Activated CD4-positive, CD25-positive, alpha-beta regulatory T cell treated with anti-CD3 and anti-CD28 coated beads, Interleukin-2, amount 50 U/mL, for 24 hours (primary cell): ENCODE data around the gene POU5F1.
"Not testable (repeated sequence)": the region's sequence is repeated elsewhere in the genome, so short reads cannot be mapped to it uniquely, and the experiment has no call there.

Experiments
- ATAC-seq, 2 donors: fragments of 150-1000 bp; cut with Tn5 transposase; one replicate each; pipeline ENCODE4 v1.10.0; 2021; ENCODE audit warnings: mild to moderate bottlenecking in 1 of 2, moderate library complexity in 1 of 2

POU5F1 gene

DNA sequence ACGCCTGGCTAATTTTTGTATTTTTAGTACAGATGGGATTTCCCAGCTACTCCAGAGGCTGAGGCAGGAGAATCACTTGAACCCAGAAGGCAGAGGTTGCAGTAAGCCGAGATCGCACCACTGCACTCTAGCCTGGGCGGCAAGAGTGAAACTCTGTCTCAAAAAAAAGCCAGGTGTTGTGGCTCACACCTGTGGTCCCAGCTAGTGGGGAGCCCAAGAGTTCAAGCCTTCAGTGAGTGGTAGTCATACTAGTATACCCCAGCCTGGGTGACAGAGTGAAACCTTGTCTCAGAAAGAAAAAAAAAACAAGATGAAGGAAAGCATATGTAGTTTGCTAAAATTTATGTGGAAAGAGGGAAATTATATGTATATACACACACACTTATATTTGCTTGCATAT is 20.0 kb upstream of the POU5F1 start:
- ATAC-seq: no peak

DNA sequence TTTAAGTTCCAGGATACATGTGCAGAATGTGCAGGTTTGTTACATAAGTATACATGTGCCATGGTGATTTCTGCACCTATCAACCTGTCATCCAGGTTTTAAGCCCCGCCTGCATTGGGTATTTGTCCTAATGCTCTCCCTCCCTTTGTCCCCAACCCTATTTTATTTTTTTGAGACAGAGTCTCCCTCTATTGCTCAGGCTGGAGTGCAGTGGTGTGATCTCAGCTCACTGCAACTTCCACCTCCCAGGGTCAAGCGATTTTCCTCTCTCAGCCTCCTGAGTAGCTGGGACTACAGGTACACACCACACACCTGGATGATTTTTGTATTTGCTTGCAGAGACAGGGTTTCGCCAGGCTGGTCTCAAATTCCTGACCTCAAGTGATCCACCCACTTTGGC is 18.7 kb upstream of the POU5F1 start:
- not testable (repeated sequence) for ATAC-seq

DNA sequence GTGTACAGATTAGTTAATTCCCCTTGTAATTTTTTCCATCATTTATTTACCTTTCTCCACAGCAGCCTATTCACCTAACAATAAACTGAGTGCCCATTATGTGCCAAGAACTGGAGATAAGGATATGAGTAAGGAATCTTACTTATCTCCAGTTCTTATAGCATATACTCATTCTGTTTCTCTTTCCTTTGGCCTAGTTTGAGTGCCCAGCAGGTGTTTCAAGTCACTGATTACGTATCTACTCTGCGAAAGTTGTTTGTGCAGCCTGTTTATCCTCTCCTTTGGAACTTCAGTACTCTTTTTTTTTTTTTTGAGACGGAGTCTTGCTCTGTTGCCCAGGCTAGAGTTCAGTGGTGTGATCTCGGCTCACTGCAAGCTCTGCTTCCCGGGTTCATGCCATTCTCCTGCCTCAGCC is 17.3 kb upstream of the POU5F1 start:
- no peak for ATAC-seq

DNA sequence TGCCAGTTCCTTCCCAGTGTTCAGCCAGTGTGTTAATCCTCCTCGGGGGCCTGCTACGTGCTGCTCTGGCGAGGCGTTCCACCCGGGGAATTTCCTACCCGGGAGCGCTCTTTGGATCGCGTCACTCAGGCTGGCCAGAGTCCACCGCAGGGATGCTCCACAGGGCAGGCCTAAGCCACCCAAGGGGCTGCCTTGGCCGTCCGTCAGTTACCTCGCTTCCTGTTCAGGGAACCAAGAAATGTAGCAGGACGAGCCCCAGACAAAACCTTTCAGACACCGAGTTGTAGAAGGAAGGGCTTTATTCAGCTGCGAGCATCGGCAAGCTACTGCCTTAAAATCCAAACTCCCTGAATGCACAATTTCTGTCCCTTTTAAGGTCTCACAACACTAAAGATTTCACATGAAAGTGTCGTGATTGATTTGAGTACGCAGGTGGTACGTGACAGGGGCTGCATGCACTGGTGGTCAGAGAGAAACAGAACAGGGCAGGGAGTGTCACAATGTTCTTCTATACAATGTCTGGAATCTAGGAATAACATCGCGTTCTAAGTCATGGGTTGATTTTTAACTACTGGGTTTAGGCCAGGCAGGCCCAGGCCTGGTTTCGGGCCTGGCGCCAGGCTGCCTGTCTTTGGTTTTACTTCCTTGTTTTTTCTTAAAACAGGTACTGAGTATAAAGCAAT is 15.7 kb upstream of the POU5F1 start:
- ATAC-seq: no peak

DNA sequence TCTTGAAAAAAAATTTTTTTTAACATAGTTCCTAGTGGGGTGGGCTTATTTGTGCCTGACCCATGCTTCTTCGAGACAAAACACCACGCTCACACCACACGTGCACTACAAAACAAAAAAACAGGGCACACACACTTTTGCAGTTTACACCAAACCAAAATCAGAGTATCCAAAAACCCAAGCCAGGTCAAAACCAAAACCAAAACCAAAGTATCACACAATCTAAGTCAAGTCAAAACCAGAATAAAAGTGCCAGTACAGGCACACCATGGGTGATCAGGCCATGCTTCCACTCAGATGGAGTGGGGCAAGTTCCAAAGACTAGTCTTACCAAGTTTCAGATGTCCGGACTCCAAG is 15.2 kb upstream of the POU5F1 start:
- ATAC-seq: peak in 1 of 2 donors; percentile 45

DNA sequence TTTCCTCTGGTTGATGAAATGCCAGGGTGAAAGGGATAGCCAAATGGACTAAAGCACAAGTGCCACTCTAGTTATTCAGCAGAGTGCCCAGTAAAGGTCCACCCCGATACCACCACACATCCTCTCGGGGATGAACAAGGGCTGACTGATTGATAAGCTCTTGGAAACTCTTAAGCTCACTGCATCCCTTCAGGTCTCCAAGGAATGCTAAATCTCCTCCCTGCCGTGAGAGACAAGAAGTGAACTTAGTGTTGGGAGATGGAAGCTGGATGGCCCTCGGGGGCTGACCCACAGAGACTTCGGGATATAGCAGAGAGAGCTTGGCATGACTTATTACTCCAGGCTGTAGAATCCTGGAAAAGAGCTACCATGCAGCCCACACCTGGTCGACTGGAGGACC is 13.4 kb upstream of the POU5F1 start:
- ATAC-seq: not testable (repeated sequence)

DNA sequence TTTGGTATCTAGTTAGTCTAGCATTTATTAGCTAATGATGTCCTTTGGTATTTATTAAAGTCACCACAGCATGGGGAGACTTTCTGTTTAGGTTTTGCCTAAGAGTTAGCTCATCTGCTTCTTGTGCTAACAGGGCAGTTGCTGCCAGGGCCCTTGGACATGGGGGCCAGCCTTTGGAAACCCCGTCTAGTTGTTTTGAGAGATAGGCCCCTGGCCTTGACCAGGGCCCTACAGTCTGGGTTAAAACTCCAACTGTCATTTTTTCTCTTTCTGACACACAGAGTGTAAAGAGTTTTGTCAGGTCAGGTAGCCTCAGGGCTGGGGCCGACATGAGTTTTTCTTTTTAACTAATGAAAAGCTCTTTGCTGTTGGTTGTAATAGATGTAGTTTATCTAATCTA is 12.8 kb upstream of the POU5F1 start:
- not testable (repeated sequence) for ATAC-seq

DNA sequence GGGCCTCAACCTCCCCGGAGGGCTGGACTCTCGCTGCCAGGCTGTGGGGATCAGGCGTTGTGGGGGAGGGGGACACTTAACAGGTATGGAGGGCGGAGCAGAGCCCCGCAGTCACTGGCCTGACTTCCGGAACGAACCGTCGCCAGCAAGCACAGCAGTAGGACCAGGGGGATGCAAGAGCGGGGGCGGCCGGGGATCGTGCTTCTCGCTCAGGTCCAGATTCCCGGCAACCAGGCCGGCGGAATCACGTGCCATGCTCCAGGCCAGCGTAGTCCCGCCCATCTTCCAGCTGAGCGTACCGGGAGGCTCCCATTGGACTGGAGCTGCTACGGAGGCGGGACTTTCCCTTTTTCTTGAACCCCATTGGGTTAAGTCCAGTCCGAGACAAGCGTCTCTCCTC is 10.0 kb upstream of the POU5F1 start:
- peak; percentile 91 to 99 for ATAC-seq

DNA sequence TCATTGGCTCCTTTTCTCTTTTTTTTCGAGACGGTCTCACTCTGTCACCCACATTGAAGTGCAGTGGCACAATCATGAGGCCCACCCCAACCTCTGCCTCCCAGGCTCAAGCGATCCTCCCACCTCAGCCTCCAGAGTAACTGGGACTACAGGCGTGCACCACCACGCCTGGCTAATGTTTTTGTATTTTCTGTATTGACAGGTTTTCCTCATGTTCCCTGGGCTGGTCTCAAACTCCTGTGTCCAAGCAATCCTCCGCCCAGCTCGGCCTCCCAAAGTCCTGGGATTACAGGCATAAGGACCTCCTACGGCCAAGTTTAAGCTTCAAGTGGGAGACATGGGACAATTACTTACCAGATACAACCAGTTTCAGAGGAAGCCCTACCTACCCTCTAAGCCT is 9.4 kb upstream of the POU5F1 start:
- ATAC-seq: no peak

DNA sequence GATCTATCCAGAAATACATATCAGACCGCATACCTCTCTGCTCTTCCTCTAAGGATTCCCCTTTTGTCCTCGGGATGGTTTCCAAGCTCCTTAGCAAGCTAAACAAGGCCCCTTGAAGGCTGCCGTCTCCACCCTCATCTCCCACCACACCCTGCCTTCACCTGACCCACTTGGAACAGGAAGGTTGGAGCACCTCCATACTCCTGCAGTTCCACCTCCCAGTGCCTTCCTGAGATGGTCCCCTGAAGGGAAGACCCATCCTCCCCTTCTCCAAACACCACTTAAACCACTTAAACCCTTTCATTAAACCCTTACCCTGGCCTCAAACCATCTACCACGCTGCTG is 8.5 kb upstream of the POU5F1 start:
- ATAC-seq: no peak

DNA sequence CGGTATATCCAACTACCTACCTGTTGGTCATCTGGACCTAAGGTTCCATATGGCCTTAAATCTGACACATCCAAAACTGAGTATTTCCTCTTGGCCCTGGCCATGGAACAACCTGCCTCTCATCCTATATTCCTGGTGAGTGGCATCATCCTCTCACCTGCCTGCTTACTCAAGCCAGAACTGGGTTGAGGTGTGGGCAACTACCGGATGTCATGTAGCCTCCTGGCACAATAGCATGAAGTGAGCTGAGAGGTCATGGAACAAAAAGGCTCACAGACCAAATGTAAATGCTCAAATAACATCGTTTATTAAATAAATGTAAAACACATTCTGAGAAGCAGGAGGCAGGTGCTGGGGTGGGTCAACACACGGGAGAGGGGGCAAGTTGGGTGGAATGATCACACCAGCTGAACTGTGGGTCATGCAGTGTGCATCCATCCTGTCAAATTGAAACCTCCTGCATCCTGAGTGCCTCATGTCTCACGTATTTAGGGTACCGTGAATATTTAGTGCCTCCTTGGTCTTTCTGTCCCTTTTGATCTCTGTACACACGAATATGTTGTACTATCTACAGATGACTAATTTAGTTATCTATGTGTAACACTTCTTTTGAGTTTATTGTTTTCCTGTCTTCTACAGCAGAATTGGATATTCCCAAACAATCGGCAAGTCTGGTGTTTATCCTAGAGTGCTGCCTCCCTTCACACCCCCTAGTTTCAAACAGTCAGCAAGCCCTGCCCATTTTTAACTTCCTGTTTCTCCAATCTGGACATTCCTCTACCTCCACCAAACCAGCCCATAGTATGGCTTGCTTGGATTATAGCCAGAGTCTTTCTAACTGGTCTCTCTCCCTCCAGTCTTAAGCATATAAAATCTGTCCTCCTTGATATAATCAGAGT is 7.9 kb upstream of the POU5F1 start:
- peak; percentile 36 to 42 for ATAC-seq

DNA sequence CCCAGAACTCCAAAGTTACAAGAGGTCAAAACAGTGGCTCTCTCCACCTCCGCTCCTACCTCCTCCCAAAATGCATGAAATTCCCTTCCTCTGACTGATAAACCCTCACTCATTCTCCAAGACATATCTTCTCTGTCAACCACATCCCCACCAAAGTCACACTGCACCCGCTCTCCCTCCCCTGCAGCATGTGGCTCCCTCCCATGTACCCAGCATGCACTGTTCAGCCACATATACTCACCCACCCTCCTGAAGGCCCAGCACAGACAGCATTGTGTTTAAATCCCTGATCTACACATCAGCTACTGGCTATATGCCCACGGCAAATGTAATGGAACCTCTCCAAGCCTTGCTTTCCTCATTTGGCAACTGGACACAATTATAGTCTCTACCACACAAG is 5.5 kb upstream of the POU5F1 start:
- no peak for ATAC-seq

DNA sequence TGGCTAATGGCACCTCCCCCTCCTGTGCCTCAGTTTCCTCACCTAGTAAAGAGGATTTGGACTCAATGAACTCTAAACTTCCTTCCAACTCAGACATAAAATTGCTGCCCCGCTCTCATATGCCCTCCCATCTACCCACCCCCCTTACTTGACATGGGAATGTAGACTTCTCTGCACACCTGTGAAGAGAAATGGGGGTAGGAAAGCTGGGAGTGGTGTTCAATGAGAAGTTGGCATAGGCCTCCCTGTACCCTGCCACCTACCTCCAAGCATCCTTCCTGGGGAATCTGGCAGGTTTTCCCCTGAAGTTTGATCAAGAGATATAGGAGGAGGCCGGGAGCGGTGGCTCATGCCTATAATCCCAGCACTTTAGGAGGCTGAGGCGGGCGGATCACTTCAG is 3.9 kb upstream of the POU5F1 start:
- no peak for ATAC-seq

DNA sequence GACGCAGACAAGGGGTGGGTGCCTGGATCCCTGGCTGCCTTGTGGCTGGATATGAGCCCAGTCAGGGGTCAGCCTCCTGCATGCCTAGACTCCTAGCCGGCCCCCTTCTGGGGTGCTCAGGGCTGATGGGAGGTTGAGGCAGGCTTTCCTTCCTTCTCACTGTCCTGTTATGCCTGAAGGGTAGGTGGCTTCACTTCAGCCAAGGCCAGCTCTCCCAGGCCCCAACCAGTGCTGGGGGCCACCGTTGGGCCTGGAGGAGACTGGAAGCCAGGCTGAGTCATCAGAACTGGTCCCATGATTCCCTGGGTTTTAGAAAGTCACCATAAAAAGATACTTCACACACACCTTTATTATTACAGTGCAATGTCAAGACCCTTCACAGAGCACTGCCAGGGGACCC is 2.9 kb upstream of the POU5F1 start:
- ATAC-seq: no peak

DNA sequence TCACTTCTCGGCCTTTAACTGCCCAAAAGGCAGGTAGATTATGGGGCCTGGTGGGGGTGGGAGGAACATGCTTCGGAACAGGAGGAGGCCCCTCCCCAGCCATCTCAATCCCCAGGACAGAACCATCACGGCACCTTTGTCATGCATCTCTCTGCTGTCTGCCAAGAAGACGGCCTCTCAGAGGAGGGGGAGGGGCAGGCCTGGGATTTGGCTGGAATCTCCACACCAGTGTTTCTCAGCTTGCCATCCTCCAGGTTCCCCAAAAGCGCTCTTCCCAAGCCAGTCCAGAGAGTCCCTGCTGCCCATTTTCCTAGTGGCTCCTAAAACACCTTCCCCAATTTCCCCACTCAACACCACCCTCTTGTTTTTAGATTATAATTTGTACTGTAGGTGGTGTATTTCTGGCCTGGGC is 2.5 kb upstream of the POU5F1 start:
- no peak for ATAC-seq

DNA sequence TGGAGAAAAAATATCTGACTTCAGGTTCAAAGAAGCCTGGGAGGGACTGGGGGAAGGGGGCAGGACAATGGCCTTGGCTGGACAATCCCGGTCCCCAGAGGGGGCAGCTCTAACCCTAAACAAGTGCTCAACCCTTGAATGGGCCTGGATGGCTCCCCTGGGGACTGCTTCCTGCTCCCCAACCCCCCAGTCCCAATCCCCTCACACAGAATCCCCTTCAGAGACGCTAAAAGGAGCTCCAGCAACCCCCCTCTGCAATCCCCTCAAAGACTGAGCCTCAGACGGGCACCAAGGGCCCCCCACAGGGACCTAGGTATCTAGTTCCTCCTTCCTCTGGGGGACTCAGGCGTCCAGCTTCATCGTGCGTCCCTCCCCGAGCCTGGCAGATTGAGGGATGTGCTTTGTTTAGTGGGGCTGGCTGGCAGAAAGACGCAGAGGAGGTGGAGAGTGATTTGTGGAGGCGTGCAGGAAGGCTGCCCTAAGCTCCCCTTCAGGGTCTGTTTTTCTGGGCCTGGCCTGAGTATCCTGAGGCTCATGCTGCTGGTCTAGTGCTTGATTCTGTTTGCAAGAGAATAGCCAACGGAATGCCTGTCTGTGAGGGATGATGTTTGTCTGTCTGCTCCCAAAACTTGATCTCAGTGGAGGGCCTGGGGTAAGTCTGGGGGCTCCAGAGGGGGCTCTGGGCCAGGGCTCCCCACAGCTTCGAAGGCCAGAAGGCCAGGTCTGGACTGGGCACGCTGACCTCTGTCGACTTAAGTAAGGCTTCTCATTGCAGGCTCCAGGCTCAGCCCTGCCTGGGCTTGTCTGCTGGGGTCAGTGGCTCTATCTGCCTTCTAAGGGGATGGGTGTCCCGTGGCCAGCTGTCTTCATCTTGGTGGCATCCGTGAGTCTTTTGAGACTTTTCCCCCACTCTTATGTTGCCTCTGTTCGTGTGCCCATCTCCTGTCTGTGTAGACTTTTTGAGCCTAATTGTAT is 1.7 kb upstream of the POU5F1 start:
- no peak for ATAC-seq

DNA sequence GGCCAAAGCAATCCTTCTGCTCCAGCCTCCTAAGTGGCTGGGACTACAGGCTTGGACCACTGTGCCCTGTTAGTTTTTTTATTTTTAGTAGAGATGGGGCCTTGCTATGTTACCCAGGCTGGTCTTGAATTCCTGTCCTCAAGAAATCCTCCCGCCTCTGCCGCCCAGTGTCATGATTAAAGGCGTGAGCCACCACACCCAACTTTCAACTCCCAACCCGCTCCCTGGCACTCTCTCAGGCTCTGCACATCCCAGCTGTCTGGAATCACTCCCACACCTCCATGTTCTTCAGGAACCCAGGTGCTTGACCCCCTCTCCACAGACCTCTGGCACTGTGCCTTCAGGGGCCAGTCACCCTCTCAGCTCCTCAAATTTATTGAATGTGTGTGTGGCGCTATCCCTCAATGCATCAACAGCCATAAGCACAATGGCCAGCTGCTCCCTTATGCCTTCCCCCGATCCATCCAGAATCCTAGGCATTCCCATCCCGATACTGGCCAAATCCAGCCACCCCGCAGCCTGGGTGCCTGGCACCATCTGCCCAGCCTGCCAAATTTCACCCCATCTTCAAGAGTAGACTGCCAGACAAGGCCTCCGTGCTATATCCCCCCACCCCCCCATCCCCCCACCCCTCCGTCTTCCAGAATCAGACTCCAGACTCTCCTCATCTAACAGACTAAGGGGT is 647 bp upstream of the POU5F1 start:
- no peak for ATAC-seq

DNA sequence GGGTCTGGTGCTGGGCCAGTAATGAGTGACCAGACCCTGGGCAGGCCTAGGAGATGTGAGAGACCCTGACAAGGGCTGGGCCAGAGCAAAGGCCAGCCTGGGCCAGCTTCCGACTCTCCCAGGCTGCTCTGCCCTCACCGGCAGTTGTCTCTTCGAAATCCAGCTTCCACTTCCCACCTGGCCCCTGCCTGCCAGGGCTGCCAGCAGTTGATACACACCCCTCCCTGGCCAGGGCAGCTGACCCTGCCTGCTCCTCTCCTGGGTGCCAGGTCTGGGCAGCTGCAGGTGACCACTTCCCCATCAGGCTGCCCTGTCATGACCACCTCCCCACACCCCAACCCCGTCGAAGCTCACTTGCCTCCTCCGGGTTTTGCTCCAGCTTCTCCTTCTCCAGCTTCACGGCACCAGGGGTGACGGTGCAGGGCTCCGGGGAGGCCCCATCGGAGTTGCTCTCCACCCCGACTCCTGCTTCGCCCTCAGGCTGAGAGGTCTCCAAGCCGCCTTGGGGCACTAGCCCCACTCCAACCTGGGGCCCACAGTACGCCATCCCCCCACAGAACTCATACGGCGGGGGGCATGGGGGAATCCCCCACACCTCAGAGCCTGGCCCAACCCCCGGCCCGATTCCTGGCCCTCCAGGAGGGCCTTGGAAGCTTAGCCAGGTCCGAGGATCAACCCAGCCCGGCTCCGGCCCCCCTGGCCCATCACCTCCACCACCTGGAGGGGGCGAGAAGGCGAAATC is 453 bp downstream of the POU5F1 start:
- ATAC-seq: not testable (repeated sequence)

DNA sequence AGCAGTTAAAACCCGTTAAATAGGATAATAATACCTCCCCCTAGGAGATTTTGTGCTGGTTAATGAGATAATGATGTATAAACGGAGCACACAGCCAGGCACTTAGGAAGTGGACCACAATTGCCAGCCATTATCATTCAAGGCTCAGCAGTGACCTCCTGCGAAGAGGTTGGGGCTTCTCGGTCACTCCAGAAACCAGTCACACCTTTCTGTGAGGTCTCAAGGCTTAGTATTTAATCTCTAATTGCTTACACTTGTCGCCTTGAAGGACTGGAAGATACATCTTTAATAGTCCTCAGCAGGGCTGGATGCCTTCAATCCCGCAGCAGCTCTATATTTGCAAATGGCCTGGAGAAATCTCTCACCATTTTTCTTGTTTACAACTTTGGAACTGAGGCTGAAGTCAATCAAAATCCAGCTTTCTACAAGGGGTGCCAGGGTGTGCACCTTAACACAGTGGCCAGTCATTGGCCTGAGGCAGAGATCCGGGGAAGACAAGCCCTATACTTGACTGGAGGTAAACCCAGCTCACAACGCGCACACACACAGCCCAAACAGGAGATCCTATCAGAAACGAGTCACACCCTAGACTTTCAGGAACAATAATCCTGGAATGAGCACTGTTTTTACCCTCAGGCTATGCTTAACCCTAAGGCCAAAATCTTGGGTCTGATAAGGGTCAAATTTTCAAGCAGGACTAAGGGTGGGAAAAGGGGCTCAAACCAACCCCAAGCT is 1.2 kb downstream of the POU5F1 start:
- ATAC-seq: no peak

DNA sequence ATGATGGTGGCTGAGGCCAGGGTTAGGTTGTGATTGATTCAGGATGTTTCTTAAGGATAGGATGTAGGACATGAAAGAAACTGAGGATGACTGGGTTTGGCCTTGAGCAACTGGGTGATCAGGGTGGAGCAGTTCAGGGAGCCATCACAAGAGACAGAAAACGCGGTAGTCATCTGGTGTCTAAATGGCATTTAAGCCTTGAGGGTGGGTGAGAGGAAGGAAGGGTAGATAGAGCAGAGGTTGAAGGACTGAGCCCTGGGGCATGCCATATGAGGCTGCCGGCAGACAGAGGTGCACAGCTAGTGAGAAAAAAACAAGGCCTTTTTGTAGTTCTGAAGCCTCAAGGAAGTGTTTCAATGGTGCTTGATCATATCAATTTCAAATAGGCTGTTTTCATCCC is 1.9 kb downstream of the POU5F1 start:
- no peak for ATAC-seq

DNA sequence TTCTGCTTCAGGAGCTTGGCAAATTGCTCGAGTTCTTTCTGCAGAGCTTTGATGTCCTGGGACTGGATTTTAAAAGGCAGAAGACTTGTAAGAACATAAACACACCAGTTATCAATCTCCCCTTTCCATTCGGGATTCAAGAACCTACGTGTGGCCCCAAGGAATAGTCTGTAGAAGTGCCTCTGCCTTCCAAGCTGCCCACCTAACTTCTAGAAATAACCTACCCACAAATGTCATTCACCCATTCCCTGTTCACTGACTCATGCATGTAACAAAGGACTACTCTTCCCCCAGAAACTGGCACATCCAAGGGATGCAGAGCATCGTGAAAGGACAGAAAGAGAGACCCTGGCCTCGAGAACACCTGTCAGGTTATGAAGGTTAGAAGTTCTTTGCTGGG is 4.5 kb downstream of the POU5F1 start:
- no peak for ATAC-seq
